HG02798 (cell line): ENCODE measurements around the gene GZMA.
"Not testable (repeated sequence)": the region's sequence is repeated elsewhere in the genome, so short reads cannot be mapped to it uniquely, and the experiment has no call there.

Source experiments
- ATAC-seq: cut with Tn5 transposase; IDR thresholded peaks from one replicate; pipeline ENCODE4 v1.9.1; 2021; ENCODE audit warnings: mild to moderate bottlenecking; ENCODE audit not compliant: unreplicated experiment, poor library complexity

Gene GZMA

DNA sequence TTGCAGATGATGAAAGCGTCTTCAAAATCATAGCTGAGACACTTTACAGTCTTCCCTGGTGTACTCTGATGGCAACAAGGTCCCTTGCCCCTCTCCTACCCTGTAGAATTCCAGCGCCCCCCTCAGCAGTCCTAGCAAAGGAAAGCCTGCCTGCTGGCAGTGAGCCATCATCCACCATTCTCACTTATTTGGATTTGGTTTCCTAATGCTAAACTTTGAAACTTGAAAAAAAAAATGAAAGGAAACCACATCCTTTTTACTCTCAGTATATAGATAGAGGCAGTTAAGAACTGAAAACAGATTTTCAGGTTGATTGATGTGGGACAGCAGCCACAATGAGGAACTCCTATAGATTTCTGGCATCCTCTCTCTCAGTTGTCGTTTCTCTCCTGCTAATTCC, at the start of gene GZMA:
Gene GZMA (plus strand): TSS at position 299 of the 400 bp plus-strand sequence. CDS start 37 bp downstream, at position 336.
- ATAC-seq = no peak

DNA sequence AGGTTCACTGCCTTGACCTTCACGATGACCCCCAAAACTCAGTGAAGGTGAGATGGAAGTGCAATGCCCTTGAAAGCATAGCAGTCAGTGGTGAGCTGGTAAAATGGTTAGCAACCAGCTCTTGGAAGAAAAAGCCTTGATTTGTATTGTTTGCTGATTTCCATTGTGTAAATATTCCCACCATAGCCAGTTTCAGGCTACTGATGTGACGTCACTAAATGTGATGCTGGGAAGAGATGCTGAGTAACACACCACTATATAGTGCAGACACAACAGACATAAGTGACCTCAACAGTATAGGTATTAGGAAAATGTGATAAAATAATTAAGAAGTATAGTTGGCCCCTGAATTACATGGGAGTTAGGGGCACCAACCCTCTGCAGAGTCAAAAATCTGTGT, 47.3 kb upstream of the GZMA start:
- ATAC-seq = no peak

DNA sequence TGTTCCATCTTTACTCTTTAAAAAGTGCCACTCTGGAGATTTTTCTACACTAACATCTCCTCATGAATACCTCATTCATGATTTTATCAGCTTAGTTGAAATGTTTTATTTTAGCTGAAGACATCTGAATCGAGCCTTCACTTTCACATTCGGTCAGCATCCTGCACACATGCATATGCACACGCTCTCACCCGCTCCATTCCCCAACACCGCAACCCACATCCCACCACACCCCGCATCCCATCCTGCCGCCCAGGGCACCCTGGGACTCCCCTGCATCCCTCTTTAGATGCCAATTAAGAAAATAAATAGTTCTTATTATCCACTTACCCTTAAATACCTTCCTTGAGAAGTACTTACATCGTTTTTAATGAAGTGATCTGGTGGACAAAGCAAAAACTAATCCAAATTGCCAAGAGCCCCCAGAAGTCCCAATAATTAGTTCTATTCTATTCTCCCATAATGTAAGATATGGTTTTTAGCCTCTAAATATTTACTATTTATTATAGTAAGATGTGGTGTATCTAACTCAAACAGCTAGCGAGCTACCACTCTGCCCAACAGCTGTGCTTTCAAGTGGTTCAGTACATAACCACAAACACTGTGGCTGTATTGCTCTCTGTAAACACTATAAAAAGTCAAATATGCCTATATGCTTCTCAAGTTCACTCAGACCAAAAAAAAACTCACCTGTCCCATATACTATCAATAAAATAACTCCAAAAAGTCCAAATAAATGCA, 40.2 kb upstream of the GZMA start:
- no peak for ATAC-seq

DNA sequence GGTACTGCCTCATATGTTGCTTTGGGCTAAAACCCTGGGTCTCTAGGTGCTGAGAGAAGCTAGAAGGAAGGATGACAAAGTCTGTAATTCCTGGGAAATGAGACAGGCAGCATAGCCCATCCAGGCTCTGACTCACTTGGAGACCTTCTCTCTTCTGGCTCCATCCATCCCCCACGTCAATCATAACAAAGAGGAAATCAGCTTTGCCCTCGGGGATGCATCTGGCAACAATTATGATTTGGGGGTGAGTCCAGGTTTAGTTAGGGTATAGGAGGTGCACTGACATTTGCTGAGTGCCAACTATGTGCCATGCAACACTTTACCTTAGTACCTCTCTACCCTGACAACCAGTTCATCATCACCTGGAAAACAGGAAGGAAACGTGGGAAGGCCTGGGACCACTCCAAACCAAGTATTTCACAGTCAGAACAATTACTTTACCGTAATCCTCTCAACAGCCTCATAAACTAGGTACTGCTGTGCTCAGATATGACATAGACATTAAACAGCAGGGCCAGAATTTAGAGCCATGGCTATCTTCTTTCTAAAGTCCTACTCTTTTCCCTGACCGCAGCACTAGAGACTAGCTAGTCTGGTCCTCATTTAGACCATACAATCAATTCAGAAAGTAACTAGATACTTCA, 39.1 kb upstream of the GZMA start:
- no peak for ATAC-seq

DNA sequence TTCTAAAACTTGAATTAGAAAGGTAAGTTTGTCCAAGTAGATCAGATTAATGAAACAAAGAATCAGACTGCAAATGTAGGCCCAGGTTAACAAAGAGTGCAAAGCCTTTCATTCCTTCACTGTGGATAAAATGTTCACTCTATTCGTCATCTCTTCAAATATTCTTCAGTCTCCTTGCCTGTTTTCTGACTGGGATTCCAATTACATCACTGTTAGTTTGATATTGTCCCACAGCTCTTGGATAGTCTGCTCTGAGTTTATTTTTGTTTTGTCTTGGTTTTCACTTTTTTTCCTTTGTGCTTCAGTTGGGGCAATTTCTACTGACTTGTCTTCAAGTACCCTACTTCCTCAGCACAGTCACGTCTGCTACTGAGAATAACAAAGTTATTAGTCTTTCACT, 38.5 kb upstream of the GZMA start:
- no peak for ATAC-seq

DNA sequence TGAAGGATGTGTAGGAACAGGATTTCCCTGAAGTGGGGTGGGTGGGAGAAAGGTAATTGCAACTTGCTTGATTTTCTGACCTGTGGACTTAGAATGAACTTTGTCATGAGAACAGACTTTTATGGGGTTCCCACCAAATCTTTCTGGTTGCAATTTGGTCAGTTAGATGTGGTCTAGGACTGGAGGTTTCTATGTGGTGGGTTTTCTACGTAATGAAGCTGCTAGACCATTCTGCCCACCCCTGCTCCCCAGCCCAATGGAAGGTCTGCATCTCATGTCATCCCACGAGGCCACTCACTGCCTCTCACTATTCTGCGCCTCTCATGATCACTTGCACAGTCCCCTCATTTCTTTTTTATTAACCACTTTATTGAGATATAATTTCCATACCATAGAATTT, 37.9 kb upstream of the GZMA start:
- ATAC-seq = no peak

DNA sequence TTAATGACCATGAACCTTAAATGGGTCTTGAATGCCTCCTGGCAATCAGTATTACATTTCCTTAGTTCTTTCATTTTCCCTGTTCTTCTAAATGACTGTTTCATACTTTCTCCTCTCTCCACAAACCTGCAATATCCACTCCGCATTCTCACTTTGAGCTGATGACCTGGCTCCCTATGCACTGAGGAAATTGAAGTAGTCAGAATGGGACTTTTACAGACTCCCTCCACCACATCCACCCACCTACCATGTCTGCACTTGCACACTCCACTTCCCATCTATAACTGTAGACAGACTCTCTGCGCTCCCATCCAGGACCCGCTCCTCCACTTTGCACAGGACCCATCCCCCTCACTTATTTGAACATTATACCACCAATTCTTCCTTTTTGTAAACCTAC, 36.2 kb upstream of the GZMA start:
- ATAC-seq = no peak

DNA sequence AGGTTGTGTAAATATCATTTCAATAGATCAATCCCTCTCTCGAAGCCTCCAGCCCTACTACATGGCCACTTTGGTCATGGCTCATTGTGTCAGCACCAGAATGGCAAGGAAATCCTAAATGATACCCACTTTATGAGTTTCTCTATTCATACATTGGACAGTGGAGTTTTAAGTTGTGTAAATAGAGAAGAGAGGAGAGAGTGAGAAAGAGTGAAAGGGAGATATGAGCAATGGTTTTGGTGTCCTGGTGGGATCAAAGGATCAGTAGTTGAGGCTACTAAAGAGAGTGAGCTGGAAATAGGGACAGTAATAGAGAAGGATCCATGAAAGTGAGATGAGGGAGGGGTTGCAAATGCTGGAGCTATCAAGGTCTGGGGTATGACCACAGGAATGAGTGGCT, 31.5 kb upstream of the GZMA start:
- ATAC-seq = no peak

DNA sequence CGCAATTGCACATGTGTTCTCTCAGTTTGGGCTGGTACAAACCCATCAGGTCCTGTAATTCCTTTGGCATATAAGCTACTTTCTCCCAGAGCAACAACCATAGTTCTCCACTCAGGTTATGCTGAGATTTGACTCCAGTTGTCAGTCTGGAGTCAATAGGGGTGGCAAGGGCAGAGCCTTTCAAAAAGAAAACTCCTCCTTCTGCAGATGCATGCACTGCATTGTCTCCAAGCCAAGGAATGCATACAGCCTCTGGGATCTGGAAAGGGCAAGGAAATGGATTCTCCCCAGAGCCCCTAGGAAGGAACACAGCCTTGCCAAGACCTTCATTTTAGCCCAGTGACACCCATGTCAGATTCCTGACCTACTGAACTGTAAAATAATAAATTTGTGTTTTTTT, 31.0 kb upstream of the GZMA start:
- ATAC-seq = no peak

DNA sequence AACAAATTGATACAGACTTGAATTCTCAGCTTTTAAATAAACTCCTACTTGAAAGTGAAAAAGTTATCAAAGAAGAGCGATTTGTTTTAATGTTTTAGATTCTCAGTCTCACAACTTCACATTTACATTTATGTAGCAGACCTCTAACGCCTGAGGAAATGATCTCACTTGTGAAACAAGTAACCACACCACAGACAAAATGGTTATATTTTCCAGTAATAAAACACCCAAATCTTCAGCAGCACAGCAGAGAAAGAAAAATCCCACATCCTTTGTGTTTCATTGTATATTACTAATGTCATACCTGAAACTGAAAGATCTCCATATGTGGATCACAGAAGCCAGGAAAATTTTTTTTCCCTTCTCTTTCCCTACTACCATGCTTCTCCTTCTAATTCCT, 29.8 kb upstream of the GZMA start:
- ATAC-seq = no peak

DNA sequence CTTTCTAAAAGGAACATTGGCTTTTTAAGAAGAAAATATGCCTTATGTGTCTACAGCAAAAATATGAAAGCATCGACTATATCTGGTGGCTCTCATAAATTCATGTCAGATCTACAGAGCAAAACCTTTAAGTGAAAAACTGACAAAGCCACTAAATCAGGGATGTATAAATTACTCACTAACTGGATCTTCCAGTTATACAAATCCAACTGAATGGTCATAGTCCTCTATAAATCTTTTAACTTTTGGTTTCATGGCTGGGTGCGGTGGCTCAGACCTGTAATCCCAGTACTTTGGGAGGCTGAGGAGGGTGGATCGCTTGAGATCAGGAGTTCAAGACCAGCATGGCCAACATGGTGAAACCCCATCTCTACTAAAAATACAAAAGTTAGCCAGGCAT, 29.2 kb upstream of the GZMA start:
- no peak for ATAC-seq

DNA sequence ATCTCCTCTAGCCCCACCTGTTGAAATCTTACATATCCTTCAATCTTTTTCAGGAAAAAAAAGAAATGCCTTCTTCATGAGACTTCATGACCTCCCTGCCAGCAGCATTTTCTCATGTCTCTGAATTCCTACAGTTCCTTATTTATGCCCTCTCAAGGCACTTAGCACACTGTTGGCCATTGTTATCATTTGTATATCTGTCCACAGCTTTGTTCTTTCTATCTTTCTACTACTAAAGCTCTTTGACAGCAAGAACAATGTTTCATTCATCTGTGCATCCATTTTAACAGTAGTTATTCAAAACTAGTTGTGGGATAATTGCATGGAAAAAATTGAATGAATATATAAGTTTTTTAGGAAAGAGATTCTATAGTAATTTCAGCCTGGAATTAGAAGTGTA, 20.9 kb upstream of the GZMA start:
- ATAC-seq = no peak

DNA sequence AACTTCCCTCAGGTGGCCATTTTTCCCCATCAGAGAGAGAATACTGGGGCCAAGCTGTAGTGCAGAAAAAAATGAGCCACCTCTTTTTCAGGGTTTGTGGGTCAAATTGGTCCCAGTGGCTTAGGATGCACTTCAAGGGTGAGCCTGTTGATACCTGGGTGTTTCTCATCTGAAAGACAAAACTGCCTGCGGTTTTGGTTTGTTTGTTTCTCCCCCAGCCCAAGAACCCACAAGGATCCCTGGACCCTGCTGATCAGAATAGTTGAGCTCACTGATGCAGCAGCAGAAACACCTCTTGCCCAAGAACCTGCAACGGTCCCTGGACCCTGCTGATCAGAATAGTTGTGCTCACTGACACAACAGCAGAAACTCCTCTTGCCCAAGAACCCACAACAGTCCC, 13.1 kb upstream of the GZMA start:
- not testable (repeated sequence) for ATAC-seq

DNA sequence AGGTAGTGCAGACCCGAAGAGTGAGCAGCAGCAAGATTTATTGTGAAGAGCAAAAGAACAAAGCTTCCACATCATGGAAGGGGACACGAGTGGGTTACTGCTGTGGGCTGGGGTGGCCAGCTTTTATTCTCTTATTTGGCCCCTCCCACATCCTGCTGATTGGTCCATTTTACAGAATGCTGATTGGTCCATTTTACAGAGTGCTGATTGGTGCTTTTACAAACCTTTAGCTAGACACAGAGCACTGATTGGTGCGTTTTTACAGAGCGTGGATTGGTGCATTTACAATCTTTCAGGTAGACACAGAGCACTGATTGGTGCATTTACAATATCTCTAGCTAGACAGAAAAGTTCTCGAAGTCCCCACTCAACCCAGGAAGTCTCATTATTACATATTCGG, 11.4 kb upstream of the GZMA start:
- ATAC-seq = not testable (repeated sequence)

DNA sequence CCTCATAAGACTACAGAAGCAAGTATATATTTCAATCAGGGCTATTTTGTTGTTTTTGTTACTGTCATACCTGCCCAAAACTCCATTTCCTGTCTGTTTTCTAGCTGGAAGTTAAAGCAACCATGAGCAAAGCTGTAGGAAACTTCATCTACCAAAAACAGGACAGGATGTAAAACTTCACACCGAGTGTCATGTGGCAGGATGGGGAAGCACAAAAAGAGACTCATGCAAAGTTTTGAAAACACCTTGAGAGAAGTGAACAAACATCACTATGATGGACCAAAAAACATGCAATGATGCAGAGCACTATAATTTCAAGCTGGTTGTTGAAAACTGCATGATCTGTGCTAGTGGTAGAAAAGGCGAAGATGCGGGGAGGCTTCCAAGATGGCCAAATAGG, 6.3 kb upstream of the GZMA start:
- no peak for ATAC-seq

DNA sequence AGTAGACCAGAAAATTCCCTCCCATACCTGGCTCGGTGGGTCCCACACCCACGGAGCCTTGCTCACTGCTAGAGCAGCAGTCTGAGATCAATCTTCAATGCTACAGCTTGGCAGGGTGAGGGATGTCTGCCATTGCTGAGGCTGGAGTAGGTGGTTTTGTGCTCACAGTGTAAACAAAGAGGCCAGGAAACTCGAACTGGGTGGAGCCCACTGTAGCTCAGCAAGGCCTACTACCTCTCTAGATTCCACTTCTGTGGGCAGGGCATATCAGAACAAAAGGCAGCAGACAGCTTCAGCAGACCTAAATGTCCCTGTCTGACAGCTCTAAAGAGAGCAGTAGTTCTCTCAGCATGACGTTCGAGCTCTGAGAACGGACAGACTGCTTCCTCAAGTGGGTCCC, 5.6 kb upstream of the GZMA start:
- no peak for ATAC-seq

DNA sequence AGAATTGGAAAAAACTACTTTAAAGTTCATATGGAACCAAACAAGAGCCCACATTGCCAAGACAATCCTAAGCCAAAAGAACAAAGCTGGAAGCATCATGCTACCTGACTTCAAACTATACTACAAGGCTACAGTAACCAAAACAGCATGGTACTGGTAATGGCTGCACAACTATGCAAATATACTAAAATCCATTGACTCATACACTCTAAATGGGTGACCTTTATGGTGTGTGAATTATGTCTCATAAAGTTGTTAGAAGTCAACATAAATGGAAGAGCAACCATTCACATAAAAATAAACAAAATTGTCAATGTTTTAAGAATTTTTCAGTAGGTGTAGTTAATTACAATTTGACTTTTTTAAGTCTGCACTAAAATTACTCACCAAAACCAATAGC, 1.3 kb upstream of the GZMA start:
- ATAC-seq = not testable (repeated sequence)

DNA sequence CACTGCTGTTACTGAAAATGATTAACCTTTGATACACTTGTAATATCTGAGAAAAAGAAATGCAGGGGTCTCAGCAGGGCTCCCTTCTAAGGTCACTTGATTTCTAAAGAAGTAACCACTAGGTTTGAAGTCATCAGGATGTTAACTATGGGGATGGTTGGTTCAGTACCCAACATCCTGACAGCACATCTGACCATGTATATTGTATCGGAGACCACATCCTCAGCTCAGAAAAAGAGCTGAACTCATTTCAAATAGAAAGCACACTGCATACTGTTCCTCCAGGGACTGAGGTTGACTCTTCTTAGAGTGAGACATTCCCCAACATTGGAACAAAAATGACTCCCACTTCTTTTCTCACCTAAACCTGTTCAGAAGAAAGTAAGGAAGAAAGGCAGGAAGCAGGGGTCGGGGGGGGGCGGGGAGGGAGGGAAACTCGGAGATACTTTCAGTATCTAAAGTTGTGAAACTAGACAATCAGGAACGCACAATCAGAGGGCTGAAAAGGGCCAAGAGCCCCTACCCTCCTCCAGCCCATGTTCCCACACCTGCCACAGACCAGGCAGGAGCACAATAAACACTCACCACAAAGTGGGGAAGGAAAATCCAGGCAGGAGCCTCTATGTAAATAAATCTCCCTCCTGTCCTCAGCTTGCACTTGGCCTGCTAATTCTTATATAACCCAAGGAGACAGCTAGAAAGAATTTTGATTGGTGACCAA, 730 bp upstream of the GZMA start:
- no peak for ATAC-seq

DNA sequence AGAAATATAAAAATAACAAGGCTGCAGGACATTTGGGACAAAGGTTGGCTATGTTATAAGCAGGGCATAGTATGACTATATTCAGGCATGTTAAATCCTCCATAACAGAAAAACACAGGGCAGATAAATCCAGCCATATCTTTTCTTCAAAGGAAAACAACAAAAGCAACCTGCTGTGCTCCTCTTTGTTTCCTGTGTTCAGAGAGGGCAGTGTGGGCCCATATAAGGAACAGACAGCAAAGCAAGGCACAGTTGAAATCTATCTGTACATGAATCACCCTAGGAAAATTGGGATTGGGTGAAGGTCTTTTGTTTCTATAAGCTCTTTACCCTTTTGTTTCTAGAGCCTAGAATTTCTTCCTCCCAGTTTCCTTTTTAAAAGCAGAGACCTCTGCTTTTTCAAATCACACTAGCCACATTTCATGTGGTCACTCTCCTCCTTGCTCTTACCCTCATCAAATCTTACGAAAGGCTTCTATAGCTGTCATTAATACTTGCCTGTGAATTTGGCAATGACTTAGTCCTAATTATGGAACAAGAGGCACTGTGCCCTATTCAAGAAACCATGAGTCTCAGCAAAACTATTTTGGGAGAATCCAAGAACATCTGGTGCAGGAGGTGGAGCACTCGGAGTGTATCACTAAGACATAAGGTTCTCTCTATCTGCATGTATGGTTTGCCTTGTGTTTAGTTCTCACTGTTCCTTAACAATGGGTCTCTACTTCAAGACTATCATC, 1.8 kb downstream of the GZMA start:
- no peak for ATAC-seq

DNA sequence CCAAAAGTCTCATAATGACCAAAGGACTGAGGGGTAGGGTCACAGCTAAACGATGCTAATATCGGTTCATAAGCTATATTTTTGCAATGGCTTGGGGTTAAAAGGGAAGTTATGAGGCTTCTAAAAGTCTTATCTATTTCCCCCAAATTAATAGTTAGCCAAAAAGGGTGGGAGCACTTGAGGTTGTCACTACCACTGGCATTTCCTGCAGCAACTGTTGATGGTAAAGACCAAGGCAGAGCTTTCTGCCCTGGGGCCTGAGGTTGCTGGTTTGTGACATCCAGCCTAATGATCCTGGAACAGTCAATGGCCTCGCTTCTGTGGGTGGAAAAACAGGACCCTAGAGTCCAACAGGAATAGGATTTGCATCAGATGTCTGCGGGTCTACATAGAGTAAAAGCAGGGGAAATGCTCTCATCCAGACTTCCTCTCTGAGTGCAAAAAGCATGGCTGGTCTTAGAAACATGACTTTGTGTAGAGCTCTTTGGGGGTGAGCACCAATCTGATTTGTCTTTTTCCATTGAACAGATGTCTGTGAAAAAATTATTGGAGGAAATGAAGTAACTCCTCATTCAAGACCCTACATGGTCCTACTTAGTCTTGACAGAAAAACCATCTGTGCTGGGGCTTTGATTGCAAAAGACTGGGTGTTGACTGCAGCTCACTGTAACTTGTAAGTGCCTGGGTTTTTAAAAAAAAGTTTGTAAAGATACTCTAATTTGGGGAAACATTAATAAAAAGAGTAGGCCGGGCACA, 2.7 kb downstream of the GZMA start:
- no peak for ATAC-seq
